Putamen (tissue), 1 donor: ENCODE measurements around the gene TMEM132A.

Experiments used
- DNase-seq: peaks from one replicate; pipeline ENCODE4 v3.0.0-alpha.2; 2016; ENCODE audit warnings: low spot score

The TMEM132A gene

GRCh38 chr11:60923326-60923725 is 934 bp upstream of the TMEM132A start:
- no peak for DNase-seq

GRCh38 chr11:60923800-60924109 is 505 bp upstream of the TMEM132A start:
- no peak for DNase-seq

- DNase-seq, result no peak
Observed at GRCh38 chr11:60924906-60925853, 920 bp downstream of the TMEM132A start.

GRCh38 chr11:60925868-60926267 is 1.6 kb downstream of the TMEM132A start:
- DNase-seq, result no peak

GRCh38 chr11:60926500-60926899 is 2.2 kb downstream of the TMEM132A start:
- DNase-seq, result no peak

GRCh38 chr11:60927061-60927592 is 2.9 kb downstream of the TMEM132A start:
- no peak for DNase-seq

- no peak for DNase-seq
Observed at GRCh38 chr11:60927600-60927999, 3.3 kb downstream of the TMEM132A start.

- no peak for DNase-seq
Observed at GRCh38 chr11:60928563-60929001, 4.3 kb downstream of the TMEM132A start.

- DNase-seq, result no peak
Observed at GRCh38 chr11:60929764-60930163, 5.5 kb downstream of the TMEM132A start.

GRCh38 chr11:60930394-60930793 is 6.1 kb downstream of the TMEM132A start:
- DNase-seq, result no peak

- DNase-seq, result no peak
Observed at GRCh38 chr11:60931917-60932316, 7.7 kb downstream of the TMEM132A start.

- no peak for DNase-seq
Observed at GRCh38 chr11:60932605-60933356, 8.5 kb downstream of the TMEM132A start.

- DNase-seq, result no peak
Observed at GRCh38 chr11:60933416-60934123, 9.3 kb downstream of the TMEM132A start.

GRCh38 chr11:60934124-60934789 is 10.0 kb downstream of the TMEM132A start:
- DNase-seq, result no peak

- no peak for DNase-seq
Observed at GRCh38 chr11:60934790-60935605, 10.7 kb downstream of the TMEM132A start.

- DNase-seq, result no peak
Observed at GRCh38 chr11:60935676-60936442, 11.6 kb downstream of the TMEM132A start.

GRCh38 chr11:60936467-60937143 is 12.3 kb downstream of the TMEM132A start:
- DNase-seq, result no peak

GRCh38 chr11:60937144-60937527 is 12.9 kb downstream of the TMEM132A start:
- DNase-seq, result no peak

GRCh38 chr11:60937811-60938210 is 13.6 kb downstream of the TMEM132A start:
- no peak for DNase-seq
